ENCODE results near the gene GRHL1. TPM values are rescaled to one million over a fixed set of nuclear protein-coding genes. Genes with fewer than 3 reads are reported as not detected.
A peak's percentile ranks its signal among the peaks of the same experiment; 100 is the strongest.

The GRHL1 gene
- total RNA-seq, 3 donors from 2014 or later, result 0.41 to 2.0 (median 1.9) TPM

DNA sequence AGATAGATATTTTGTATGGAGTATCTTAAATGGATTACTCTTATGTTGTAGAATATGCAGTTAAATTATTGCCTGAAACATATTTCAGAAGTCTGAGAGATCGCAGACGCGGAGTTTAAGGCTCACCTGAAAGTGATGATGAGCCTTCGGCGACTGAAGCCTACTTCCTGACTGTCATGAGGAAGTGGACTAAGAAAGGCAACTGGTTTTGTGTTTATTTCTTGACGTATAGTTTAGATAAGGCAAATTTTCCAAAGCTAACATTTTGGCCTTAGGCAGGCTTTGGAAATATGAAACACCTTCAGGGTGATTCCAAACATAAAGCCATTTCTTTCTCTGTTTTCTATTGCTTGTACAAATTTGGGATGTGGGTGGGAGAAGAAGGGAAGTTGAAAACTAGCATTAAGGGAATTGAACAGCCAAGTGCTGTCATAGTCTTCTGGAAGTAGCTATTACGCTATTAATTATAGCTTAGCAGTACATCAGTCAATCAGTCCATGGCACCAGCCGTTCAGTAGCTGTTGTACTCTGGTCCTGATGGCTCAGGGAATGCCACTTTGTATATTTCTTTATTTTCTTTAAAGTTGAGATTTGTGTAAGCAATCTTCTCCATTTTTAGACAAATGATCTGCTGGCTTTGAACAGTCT lies 1.5 kb downstream of the GRHL1 start:
- Histone ChIP-seq H3K9me3 (no peaks in the 10 kb centered on the region), H3K4me3 (no peak overlapping the region), H3K4me1 (ENCODE audit: low read depth) (peaks cover 4% of the 10 kb centered on the region), H3K36me3 (ENCODE audit: low read depth) (no peaks in the 10 kb centered on the region)
- DNase-seq, result no peak
- TF ChIP-seq, protein P1, sequence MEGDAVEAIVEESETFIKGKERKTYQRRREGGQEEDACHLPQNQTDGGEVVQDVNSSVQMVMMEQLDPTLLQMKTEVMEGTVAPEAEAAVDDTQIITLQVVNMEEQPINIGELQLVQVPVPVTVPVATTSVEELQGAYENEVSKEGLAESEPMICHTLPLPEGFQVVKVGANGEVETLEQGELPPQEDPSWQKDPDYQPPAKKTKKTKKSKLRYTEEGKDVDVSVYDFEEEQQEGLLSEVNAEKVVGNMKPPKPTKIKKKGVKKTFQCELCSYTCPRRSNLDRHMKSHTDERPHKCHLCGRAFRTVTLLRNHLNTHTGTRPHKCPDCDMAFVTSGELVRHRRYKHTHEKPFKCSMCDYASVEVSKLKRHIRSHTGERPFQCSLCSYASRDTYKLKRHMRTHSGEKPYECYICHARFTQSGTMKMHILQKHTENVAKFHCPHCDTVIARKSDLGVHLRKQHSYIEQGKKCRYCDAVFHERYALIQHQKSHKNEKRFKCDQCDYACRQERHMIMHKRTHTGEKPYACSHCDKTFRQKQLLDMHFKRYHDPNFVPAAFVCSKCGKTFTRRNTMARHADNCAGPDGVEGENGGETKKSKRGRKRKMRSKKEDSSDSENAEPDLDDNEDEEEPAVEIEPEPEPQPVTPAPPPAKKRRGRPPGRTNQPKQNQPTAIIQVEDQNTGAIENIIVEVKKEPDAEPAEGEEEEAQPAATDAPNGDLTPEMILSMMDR (IDR thresholded peaks at IDR 0.05), result no peak
- no peak for ATAC-seq
- intact Hi-C loops (cut with DNase I, micrococcal nuclease), result no loop called here

DNA sequence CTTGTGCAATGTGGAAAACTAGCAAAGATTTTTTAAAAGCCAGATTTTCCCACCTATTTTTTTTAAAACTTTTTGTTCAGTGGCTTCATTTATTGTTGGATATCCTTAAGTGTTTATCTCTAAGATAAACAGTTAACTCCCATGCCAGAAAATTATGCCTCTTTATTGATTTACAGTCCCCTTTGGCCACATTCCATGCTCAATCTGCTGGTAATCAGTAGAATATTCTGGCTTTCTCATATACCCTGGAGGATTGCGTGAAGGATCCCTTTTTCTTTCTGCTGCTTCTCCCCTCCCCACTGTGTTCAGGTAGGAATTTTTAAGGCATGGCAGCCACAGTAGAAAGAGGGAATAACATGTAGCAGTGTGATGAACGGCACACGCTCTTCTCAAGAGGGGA lies 2.6 kb downstream of the GRHL1 start:
- TF ChIP-seq, protein P1 (IDR thresholded peaks at IDR 0.05), result no peak
- Histone ChIP-seq H3K4me1 (ENCODE audit: low read depth) (peaks cover 4% of the 10 kb centered on the region), H3K36me3 (ENCODE audit: low read depth) (no peaks in the 10 kb centered on the region), H3K9me3 (no peaks in the 10 kb centered on the region), H3K4me3 (no peak overlapping the region)
- intact Hi-C loops (cut with DNase I, micrococcal nuclease), result no loop called here
- DNase-seq (peak in 1 of 3 donors; percentile 24), ATAC-seq (no peak)

DNA sequence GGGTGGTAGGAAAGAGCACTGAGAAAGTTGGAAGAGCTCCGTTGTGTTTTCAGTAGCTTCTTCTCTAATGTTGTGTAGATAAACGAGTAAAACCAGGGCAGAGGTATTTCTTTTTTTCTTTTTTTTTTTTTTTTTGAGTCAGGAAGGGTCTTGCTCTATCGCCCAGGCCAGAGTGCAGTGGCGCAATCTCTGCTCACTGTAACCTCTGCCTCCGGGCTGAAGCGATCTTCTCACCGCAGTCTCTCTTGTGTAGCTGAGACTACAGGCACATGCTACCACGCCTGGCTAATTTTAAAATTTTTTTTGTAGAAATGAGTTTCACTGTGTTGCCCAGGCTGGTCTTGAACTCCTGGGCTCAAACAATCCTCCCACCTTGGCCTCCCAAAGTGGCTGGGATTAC lies 6.6 kb downstream of the GRHL1 start:
- no peak for DNase-seq
- Histone ChIP-seq H3K36me3 (ENCODE audit: low read depth) (no peaks in the 10 kb centered on the region), H3K4me3 (no peak overlapping the region), H3K9me3 (no peaks in the 10 kb centered on the region), H3K4me1 (ENCODE audit: low read depth) (peaks cover 4% of the 10 kb centered on the region)
- ATAC-seq, result no peak
- intact Hi-C loops (cut with DNase I, micrococcal nuclease), result no loop called here
- TF ChIP-seq, protein P1 (IDR thresholded peaks at IDR 0.05), result no peak

DNA sequence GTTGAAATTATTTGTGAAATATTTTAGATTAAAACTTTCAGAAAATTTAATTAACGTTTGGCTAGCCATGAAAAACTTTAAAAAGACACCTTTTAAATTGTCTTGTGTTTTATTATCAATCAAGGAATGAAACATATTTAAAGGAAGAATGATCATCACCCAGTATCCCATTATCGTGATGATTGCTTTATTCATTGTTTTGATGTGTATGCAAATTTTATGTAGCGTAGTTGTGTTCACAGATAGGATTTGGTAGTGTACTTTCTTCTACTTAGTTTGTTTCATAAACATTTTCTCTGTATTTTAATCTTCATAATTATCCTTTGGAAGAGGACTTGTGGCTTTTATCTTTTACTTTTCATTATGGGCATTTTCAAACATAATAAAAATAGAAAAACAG lies 7.8 kb downstream of the GRHL1 start:
- H3K36me3 ChIP-seq (ENCODE audit: low read depth), result no peaks in the 10 kb centered on the region
- TF ChIP-seq, protein P1 (IDR thresholded peaks at IDR 0.05), result no peak
- H3K9me3 ChIP-seq, result no peaks in the 10 kb centered on the region
- no peak overlapping the region for H3K4me3 ChIP-seq
- no peak for ATAC-seq
- intact Hi-C loops (cut with DNase I, micrococcal nuclease), result no loop called here
- DNase-seq, result no peak
- no peaks in the 10 kb centered on the region for H3K4me1 ChIP-seq (ENCODE audit: low read depth)

DNA sequence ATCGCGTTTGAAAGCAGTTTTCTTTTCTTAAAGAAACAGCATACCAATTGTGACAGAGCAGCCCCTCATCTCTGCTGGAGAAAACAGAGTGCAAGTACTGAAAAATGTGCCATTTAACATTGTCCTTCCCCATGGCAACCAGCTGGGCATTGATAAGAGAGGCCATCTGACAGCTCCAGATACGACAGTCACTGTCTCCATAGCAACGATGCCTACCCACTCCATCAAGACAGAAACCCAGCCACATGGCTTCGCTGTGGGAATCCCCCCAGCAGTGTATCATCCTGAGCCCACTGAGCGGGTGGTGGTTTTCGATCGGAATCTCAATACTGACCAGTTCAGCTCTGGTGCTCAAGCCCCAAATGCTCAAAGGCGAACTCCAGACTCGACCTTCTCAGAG lies 9.5 kb downstream of the GRHL1 start:
- DNase-seq (no peak), ATAC-seq (no peak)
- H3K4me3 ChIP-seq, result no peak overlapping the region
- no peaks in the 10 kb centered on the region for H3K4me1 ChIP-seq (ENCODE audit: low read depth)
- intact Hi-C loops (cut with DNase I, micrococcal nuclease), result no loop called here
- no peaks in the 10 kb centered on the region for H3K9me3 ChIP-seq
- TF ChIP-seq, protein P1 (IDR thresholded peaks at IDR 0.05), result no peak
- no peaks in the 10 kb centered on the region for H3K36me3 ChIP-seq (ENCODE audit: low read depth)

All from mucosa of descending colon (tissue), 3 donors.